Tibial artery (tissue), 4 donors: ENCODE results near the gene NDUFAF2.
A peak's percentile ranks its signal among the peaks of the same experiment; 100 is the strongest.

ENCODE experiments used
- DNase-seq, 2 donors: peaks; one replicate each; pipeline ENCODE4 v3.0.0-alpha.2; 2019
- H3K27ac ChIP-seq, 2 donors: fragments of 200-600 bp; sonication (generic) in 1 of 2; 1 replicate in 1 of 2; 2 replicates in 1 of 2; pipeline ENCODE4 v1.5.1; 2018 to 2019; ENCODE audit warnings: mild to moderate bottlenecking in 1 of 2
- H3K27me3 ChIP-seq, 2 donors: fragments of 200-600 bp; sonication (generic) in 1 of 2; one replicate each; pipeline versions ENCODE4 v1.5.1 to v1.6.0; 2016 to 2019
- H3K36me3 ChIP-seq, 3 donors: fragments of 200-600 bp; sonication (generic) in 2 of 3; one replicate each; pipeline ENCODE4 v1.5.1; 2016 to 2019; ENCODE audit warnings: mild to moderate bottlenecking in 2 of 3
- H3K4me1 ChIP-seq, 4 donors: fragments of 200-600 bp; sonication (generic) in 2 of 4; 1 replicate in 3 of 4; 2 replicates in 1 of 4; pipeline ENCODE4 v1.5.1; 2016 to 2019
- H3K4me3 ChIP-seq, 2 donors: fragments of 200-600 bp; sonication (generic) in 1 of 2; 1 replicate in 1 of 2; 2 replicates in 1 of 2; pipeline ENCODE4 v1.5.1; 2018 to 2019; ENCODE audit warnings: mild to moderate bottlenecking in 2 of 2
- H3K9me3 ChIP-seq, 3 donors: fragments of 200-600 bp; sonication (generic) in 1 of 3; one replicate each; pipeline ENCODE4 v1.5.1; 2016 to 2019
- intact Hi-C: fragments of 100-400 bp; cut with DNase I; formaldehyde crosslinking; loops from one replicate; pipeline ENCODE4 v1.15.0; 2023; ENCODE audit warnings: low total_unique reads
- TF ChIP-seq, protein P1 (sequence below), 2 experiments: fragments of 200-600 bp in 1 of 2; fragments of 450-650 bp in 1 of 2; IDR thresholded peaks; one replicate each; pipeline ENCODE4 v1.5.1; 2017 to 2019; ENCODE audit warnings: antibody characterized with exemption in 2 of 2, mild to moderate bottlenecking in 1 of 2, moderate library complexity in 1 of 2

NDUFAF2 gene

DNA sequence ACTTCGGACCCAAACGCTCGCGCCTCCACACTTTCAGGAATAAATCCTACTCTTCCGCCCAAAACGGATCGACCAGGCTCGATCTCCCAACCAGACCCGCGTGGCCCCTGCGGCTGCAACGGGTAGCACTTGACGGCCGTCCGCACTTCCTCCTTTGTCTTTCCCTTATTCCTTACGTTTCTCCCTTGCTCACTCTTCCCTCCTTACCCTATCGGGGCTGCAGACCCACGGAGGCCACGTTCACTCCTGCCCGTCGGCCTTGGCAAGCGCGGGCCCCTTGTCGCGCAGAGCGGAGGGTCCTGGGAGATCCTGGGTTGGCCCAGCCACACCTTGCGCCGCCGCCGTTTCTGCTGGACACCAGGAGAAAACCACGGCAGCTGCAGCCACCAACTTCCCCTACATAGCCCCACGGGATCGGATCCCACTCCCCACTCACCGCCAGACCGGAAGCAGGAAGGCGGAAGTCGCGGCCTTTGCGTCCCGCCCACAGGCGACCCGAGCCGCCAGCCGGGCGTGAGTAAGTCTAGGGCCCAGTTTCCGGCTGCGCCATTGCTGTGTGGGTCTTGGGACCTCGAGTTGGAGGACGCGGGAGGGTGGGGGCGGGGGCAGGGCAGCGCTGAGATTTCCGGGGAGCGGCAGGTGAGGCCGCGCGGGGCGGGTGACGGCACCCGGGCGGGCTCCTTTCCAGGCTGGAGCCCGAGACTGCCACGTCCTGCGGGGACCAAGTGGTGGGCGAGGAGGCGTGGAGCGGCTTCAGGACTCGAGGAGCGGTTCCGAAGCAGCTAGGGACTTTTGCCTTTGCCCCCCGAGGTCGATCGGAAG, 217.2 kb downstream of the NDUFAF2 start, which contains the start of gene SMIM15:
SMIM15 (minus strand) TSS at position 459 of the 822 bp plus-strand sequence. CDS start 2,297 bp downstream, outside the sequence.
- no peaks in the 10 kb centered on the region for H3K9me3 ChIP-seq
- H3K27ac ChIP-seq: peak within 1 kb of the TSS; percentile 91 to 92
- H3K4me3 ChIP-seq: peak within 1 kb of the TSS; percentile 78
- peak; percentile 86 to 91 for DNase-seq
- H3K27me3 ChIP-seq: no peaks in the 10 kb centered on the region
- intact Hi-C loops: loop anchor here (5.0 to 10.0 kb wide), 3 partner anchors 120 to 217 kb away; partner anchors contain the start of genes ERCC8, NDUFAF2 and ZSWIM6
- TF ChIP-seq, protein P1, sequence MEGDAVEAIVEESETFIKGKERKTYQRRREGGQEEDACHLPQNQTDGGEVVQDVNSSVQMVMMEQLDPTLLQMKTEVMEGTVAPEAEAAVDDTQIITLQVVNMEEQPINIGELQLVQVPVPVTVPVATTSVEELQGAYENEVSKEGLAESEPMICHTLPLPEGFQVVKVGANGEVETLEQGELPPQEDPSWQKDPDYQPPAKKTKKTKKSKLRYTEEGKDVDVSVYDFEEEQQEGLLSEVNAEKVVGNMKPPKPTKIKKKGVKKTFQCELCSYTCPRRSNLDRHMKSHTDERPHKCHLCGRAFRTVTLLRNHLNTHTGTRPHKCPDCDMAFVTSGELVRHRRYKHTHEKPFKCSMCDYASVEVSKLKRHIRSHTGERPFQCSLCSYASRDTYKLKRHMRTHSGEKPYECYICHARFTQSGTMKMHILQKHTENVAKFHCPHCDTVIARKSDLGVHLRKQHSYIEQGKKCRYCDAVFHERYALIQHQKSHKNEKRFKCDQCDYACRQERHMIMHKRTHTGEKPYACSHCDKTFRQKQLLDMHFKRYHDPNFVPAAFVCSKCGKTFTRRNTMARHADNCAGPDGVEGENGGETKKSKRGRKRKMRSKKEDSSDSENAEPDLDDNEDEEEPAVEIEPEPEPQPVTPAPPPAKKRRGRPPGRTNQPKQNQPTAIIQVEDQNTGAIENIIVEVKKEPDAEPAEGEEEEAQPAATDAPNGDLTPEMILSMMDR (IDR thresholded peaks at IDR 0.05): peak in 1 of 2 experiments; percentile 10
- peaks cover 0 to 35% (median 8%) of the 10 kb centered on the region in 4 donors for H3K4me1 ChIP-seq
- H3K36me3 ChIP-seq: peaks cover 0 to 17% (median 12%) of the 10 kb centered on the region in 3 donors

DNA sequence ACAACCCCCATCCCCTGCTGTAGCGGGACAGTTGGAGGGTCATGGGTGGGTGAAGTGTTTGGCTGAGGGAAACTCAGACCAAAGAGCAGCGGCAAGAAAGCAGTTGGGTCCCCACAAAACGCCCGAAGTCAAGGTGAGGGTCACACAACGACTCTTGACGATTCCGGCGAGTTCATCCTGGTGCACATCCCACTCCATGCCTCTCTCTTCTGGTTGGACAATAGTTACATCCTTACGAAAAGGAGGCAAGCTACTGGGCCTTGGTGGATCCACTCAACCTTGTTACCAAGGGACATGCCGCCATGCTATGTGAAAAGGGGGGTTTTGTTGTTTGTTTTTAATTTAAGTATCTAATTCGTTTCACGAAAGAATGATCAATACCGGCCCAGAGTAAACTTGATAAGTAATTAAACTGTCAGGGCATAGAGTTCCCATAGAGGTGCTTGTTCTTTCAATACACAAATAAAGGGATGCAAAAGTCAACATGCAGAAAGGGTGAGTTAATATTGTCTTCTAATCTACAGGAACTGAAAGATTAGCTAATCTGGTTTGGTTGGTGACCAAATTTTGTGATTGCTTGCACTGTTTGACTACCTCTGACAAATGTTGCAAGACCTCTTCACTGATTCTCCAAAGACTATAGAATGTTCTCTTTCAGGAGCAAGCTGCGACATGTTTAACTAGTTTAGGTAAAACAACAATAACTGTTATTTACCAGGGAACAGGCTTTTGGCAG, 218.0 kb downstream of the NDUFAF2 start:
- TF ChIP-seq, protein P1 (IDR thresholded peaks at IDR 0.05): no peak
- intact Hi-C loops: loop anchor here (5.0 to 10.0 kb wide), 3 partner anchors 119 to 218 kb away; partner anchors contain the start of genes ERCC8, NDUFAF2 and ZSWIM6
- DNase-seq: no peak

DNA sequence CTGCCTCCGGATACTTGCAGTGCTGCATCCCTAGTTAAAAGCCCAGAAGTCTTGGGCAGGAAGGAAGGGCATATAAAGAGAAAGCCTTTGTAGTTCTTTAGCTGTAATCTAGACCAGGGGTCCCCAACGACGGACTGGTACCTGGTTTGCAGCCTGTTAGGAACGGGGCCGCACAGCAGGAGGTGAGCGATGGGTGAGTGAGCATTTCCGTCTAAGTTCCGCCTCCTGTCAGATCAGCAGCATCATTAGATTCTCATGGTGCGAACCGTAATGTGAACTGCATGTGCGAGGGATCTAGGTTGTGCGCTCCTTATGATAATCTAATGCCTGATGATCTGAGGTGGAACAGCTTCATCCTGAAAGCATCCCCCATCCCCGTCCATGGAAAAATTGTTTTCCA, 218.9 kb downstream of the NDUFAF2 start:
- intact Hi-C loops: loop anchor here (5.0 to 10.0 kb wide), 3 partner anchors 118 to 219 kb away; partner anchors contain the start of genes ERCC8, NDUFAF2 and ZSWIM6
- Histone ChIP-seq H3K4me3 (no peak overlapping the region), H3K4me1 (peaks cover 0 to 35% (median 8%) of the 10 kb centered on the region in 4 donors), H3K27ac (no peak overlapping the region), H3K27me3 (no peaks in the 10 kb centered on the region), H3K9me3 (no peaks in the 10 kb centered on the region), H3K36me3 (peaks cover 0 to 13% (median 12%) of the 10 kb centered on the region in 3 donors)
- no peak for DNase-seq
- TF ChIP-seq, protein P1 (IDR thresholded peaks at IDR 0.05): no peak

More for the DNA sequence above, 218.0 kb downstream of the NDUFAF2 start:
- no peaks in the 10 kb centered on the region for H3K27me3 ChIP-seq
- H3K4me1 ChIP-seq: peaks cover 0 to 35% (median 8%) of the 10 kb centered on the region in 4 donors
- H3K9me3 ChIP-seq: no peaks in the 10 kb centered on the region
- peaks cover 0 to 17% (median 12%) of the 10 kb centered on the region in 3 donors for H3K36me3 ChIP-seq
- H3K27ac ChIP-seq: peak overlapping the region; percentile 91 to 92
- peak overlapping the region; percentile 78 for H3K4me3 ChIP-seq

DNA sequence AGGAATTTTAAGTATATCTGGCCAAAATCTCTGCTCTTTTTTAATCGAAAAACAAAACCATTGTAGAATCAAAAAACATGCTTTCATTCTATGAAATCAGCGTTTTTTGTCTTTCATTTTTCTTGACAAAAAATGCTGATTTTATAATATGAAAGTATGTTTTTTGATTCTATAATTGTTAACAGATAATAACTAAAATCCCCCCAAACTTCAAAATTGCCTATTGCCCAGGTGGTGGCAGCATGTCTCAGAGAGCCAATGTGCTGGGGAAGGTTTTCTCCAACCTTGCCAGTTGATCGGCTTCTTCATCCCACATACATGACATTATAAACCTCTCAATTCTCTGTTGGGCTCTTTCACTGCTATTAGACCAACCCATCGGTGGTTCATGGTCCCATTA, 222.4 kb downstream of the NDUFAF2 start:
- Histone ChIP-seq H3K4me3 (no peak overlapping the region), H3K27ac (no peak overlapping the region), H3K27me3 (no peaks in the 10 kb centered on the region), H3K36me3 (no peaks in the 10 kb centered on the region), H3K4me1 (peaks cover 0 to 13% (median 3%) of the 10 kb centered on the region in 4 donors), H3K9me3 (no peaks in the 10 kb centered on the region)
- DNase-seq: no peak
- intact Hi-C loops: loop anchor here (10.0 kb wide), 1 partner anchor 223 kb away; the partner anchor contains the start of genes ERCC8 and NDUFAF2
- TF ChIP-seq, protein P1 (IDR thresholded peaks at IDR 0.05): peak in 1 of 2 experiments; percentile 18

DNA sequence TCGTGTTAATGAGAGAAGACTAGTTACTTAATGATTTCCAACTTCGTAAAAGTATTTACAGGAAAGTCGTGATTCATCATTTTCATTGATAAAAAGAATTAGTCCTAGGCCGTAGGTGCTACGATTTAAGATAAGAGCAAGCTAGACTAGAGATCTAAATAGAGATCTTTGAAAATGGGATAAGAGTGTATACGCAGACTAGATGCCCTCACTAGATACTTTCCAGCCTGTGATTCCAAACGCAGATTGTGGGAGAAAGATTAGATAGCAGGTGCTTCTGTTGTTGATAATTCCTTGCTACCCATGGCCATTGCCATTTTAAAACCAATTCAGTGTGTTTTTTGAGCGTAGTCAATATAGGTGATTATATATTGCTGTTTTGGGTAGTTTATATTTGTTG, 223.9 kb downstream of the NDUFAF2 start:
- Histone ChIP-seq H3K36me3 (no peaks in the 10 kb centered on the region), H3K27me3 (no peaks in the 10 kb centered on the region), H3K9me3 (no peaks in the 10 kb centered on the region), H3K4me3 (no peak overlapping the region), H3K27ac (no peak overlapping the region), H3K4me1 (peaks cover 0 to 7% (median 3%) of the 10 kb centered on the region in 4 donors)
- no peak for DNase-seq
- intact Hi-C loops: loop anchor here (10.0 kb wide), 1 partner anchor 224 kb away; the partner anchor contains the start of genes ERCC8 and NDUFAF2
- TF ChIP-seq, protein P1 (IDR thresholded peaks at IDR 0.05): no peak
